ENCODE results near the gene MUTYH.
"Not testable (repeated sequence)": the region's sequence is repeated elsewhere in the genome, so short reads cannot be mapped to it uniquely, and the experiment has no call there.

Gene MUTYH

GRCh38 chr1:45322486-45323040 is 17.7 kb downstream of the MUTYH start:
- no peak for DNase-seq (ENCODE audit: low read depth in 3 of 3, low spot score in 1 of 3)

- DNase-seq (ENCODE audit: low read depth in 3 of 3, low spot score in 1 of 3): no peak
Measured at GRCh38 chr1:45321444-45321843, 18.8 kb downstream of the MUTYH start.

GRCh38 chr1:45319761-45320160 is 20.5 kb downstream of the MUTYH start:
- no peak for DNase-seq (ENCODE audit: low read depth in 3 of 3, low spot score in 1 of 3)

- DNase-seq (ENCODE audit: low read depth in 3 of 3, low spot score in 1 of 3): no peak
Measured at GRCh38 chr1:45317166-45317565, 23.1 kb downstream of the MUTYH start.

- no peak for DNase-seq (ENCODE audit: low read depth in 3 of 3, low spot score in 1 of 3)
Measured at GRCh38 chr1:45314266-45314665, 26.0 kb downstream of the MUTYH start.

DNA sequence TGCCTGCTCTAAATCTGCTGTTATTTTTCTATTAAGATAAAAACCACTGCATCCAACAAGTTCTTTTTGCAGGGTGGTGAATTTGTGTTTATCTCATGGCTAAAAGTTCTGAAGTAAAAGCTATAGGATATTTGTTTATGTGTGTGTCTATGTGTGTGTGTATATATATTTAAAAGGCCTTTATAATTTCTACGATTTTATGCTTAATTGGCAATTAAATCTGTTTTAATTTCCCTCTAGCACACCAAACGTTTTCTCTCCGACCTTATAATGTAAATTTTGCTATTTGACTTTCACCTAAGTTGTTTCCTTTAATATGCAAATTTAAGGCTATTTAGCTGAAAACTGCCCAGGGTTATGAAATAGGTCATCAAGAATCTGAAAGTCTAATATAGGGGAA is 33.3 kb downstream of the MUTYH start:
- DNase-seq (ENCODE audit: low read depth in 3 of 3, low spot score in 1 of 3): no peak

DNA sequence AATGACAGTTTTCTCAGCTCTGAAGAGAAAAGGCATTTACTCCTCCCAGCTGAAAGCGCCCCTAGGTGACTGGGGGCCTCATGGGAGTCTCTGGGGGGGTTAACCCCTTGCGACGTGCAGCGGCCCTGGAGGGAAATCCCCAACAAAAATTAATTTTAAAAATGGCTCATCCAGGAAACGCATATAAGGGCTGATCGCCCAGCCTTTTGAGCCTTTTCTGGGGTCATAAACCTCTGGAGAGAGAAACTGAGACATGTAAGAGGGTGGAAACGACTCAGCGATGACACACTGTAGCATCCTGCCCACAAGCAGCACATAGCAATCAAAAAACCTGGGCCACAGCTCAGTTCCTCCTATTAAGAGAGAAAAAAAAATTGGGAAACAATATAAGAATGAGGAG is 33.9 kb downstream of the MUTYH start:
- no peak for DNase-seq (ENCODE audit: low read depth in 3 of 3, low spot score in 1 of 3)

GRCh38 chr1:45305231-45305630 is 35.0 kb downstream of the MUTYH start:
- no peak for DNase-seq (ENCODE audit: low read depth in 3 of 3, low spot score in 1 of 3)

DNA sequence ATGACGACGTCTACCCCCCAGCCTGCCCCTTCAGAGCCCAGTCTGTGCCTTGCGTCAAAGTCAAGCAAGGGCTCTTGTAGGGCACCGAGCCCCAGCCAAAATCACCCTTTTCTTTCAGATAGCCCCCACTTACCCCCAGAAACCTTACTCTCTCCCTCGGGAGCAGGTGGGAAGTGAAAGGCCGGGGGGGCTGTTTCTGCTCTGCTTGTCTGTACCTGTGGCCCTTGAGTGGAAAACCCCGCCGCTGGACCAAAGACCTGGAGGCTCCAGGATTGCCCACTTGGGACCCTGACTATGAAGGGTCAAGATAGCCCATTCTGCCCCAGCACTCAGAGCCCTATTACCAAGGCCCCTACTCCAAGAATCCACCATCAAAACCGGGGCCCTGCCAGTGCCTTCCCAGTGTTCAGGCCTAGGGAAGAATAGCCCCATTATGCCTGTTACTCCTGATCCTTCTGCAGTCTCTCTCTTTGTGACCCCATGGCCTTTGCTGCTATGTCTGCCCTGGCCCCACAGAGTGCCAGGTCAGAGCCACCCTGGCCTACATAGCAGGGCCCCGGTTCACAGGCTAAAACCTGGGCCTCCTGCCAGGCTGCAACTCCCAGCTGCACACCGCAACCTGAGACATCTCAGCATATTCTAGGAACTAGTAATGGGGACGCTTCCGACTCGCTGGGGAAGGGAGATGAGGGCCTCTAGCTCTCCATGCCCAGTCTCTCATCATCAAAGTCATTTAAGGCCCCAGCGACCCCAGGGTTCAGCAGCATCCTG is 35.7 kb downstream of the MUTYH start:
- no peak for DNase-seq (ENCODE audit: low read depth in 3 of 3, low spot score in 1 of 3)

DNA sequence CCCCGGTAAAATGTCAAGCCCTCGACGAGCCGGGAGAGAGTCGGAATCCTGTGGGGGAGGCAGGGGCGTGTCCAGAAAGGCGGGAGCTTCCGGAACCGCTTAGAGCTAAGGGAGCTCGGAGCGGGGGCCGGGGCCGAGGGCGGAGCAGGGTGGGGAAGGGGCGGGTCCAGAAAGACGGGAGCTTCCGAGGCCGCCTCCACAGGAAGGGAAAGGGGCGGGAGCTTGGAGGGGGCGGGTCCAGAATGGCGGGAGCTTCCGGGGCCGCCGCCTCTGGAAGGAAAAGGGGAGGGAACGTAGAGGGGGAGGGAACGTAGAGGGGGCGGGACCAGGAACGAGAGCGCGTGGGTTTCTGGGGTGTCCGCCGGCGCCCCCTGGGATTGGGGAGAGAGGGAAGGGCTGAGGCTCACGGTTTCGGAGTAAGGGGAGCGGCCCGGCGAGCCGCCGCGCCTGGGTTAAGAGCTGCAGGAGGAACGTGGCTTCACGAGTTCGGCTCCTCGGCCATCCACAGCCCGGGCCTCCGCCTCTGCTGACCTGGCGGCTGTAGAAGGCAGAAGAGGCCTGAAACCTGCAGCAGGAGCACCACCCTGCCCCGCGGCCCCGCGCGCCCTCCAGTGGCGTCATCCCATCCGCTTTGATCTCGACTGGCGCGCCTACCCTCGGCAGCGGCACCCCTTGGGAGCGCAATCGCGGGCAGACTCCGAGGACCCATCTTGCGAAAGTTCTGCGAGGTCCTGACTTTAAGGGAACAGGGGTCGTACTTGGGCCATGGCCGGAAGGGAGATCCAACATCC is 36.5 kb downstream of the MUTYH start:
- DNase-seq (ENCODE audit: low read depth in 3 of 3, low spot score in 1 of 3): peak; percentile 97 to 98 (median 97)

- no peak for DNase-seq (ENCODE audit: low read depth in 3 of 3, low spot score in 1 of 3)
Measured at GRCh38 chr1:45302505-45303150, 37.6 kb downstream of the MUTYH start.

DNA sequence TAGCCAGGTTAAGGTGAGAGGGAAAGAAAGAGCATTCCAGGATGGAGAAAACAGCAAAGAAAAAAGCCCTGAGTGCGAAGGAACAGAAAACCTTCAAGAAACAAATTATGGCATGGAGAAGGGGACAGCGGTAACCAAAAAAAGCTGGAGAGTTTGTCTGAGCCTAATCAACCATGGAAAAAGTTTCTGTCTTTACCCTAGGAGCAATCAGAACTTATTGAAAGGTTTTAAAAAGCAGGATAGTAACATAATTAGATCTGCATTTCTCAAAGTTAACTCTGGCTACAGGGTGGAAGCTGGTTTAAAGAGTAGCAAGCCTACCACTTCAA is 39.6 kb downstream of the MUTYH start:
- no peak for DNase-seq (ENCODE audit: low read depth in 3 of 3, low spot score in 1 of 3)

- DNase-seq (ENCODE audit: low read depth in 3 of 3, low spot score in 1 of 3): peak in 1 of 3 donors; percentile 11
Measured at GRCh38 chr1:45299981-45300668, 40.1 kb downstream of the MUTYH start.

GRCh38 chr1:45299296-45299695 is 40.9 kb downstream of the MUTYH start:
- DNase-seq (ENCODE audit: low read depth in 3 of 3, low spot score in 1 of 3): no peak

- no peak for DNase-seq (ENCODE audit: low read depth in 3 of 3, low spot score in 1 of 3)
Measured at GRCh38 chr1:45297666-45298356, 42.4 kb downstream of the MUTYH start.

- no peak for DNase-seq (ENCODE audit: low read depth in 3 of 3, low spot score in 1 of 3)
Measured at GRCh38 chr1:45291716-45292115, 48.5 kb downstream of the MUTYH start.

DNA sequence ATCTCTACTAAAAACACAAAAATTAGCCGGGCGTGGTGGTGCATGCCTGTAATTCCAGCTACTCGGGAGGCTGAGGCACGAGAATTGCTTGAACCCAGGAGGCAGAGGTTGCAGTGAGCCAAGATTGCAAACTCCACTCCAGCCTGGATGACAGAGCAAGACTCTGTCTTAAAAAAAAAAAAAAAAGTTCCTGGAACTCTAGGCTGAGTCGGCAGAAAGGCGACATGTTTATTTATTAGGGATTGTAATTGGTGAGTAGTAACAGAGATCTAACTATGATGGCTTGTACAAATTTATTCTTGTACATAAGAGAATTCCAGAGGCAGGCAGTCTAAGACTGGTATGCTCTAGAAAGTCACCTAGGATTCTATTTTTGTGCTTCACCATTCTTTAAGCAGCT is 49.2 kb downstream of the MUTYH start:
- not testable (repeated sequence) for DNase-seq (ENCODE audit: low read depth in 3 of 3, low spot score in 1 of 3)

GRCh38 chr1:45286521-45286920 is 53.7 kb downstream of the MUTYH start:
- not testable (repeated sequence) for DNase-seq (ENCODE audit: low read depth in 3 of 3, low spot score in 1 of 3)

GRCh38 chr1:45284858-45285257 is 55.4 kb downstream of the MUTYH start:
- not testable (repeated sequence) for DNase-seq (ENCODE audit: low read depth in 3 of 3, low spot score in 1 of 3)

DNA sequence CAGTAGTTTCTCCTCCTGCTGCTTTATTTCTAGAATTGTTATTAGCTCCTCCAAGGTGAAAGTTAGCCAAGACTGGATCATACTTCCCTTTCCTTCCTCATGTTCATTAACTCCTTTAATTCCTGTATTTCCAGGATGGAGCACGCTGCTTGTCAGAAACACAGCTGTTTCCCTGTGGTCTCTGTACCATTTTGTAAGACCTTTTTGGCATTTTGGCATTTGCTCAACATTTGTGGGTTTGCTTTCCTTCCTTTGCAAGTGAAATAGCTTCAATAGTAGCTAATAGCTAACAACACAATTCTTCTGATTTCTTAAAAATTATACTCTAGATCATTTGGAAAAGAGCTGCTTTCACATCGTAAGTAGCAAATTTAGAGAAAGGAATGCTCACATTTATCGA is 57.9 kb downstream of the MUTYH start:
- no peak for DNase-seq (ENCODE audit: low read depth in 3 of 3, low spot score in 1 of 3)

Data from stimulated activated CD4-positive, alpha-beta T cell treated with anti-CD3 and anti-CD28 coated beads, TNF-alpha, amount 100 ng/mL, for 1 hour (primary cell).